GM12872 (cell line): ENCODE data around the gene PDSS2.

Experiments
- TF ChIP-seq, protein P1 (sequence below): IDR thresholded peaks from 3 replicates; pipeline ENCODE4 v1.5.1; 2011; ENCODE audit warnings: low read depth, mild to moderate bottlenecking, low read length, moderate library complexity; ENCODE audit not compliant: insufficient read depth

The PDSS2 gene

DNA sequence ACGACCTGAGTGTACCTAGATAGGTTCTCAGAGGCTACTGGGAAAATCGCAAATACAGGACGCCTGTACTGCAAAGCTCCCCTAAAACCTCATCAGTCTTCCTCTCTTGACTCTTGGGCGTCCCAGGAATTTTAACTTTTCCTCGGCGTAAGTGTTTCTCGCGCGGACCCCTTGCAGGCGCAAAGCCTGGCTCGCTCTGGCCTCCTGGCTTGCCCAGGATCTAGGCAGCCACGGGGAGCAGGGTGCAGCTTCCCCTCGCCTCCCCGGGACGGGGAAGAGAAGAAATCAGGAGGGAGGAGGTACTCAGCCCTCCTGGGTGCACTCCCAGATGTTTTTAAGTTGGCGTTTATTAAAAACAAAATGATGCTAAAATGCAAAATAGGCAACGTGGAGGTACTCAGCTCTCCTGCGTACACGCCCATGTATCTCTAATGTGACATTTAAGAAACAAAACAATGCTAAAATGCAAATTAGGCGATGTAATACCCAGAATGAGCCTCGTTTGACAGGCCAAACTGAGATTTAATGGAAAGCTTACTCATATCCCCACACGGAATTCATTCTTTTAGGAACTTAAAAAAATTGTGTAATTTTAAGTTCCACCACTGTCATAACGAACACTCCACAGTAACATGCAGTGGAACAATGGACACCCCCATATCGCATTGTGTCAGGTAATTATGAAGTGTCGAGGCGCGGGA, 29.0 kb upstream of the PDSS2 start:
- TF ChIP-seq, protein P1, sequence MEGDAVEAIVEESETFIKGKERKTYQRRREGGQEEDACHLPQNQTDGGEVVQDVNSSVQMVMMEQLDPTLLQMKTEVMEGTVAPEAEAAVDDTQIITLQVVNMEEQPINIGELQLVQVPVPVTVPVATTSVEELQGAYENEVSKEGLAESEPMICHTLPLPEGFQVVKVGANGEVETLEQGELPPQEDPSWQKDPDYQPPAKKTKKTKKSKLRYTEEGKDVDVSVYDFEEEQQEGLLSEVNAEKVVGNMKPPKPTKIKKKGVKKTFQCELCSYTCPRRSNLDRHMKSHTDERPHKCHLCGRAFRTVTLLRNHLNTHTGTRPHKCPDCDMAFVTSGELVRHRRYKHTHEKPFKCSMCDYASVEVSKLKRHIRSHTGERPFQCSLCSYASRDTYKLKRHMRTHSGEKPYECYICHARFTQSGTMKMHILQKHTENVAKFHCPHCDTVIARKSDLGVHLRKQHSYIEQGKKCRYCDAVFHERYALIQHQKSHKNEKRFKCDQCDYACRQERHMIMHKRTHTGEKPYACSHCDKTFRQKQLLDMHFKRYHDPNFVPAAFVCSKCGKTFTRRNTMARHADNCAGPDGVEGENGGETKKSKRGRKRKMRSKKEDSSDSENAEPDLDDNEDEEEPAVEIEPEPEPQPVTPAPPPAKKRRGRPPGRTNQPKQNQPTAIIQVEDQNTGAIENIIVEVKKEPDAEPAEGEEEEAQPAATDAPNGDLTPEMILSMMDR, result no peak

DNA sequence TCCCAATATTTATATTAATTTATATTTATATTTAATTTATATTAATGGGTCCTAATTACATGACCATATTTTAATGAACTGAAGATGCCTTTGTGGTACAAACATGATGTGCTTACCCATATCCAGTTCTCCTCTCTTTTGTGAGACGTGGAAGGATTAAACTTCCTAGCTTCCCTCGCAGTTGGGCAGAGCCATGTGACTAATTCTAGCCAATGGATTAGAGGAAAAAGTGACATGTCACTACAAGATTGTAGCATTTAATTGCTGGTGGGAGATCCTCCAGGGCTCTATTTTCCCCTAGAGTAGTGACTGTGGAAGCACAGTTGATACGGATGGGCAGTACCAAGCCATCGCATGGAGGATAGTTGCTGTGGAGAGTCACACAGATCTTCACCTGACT, 25.8 kb upstream of the PDSS2 start:
- TF ChIP-seq, protein P1, result no peak

DNA sequence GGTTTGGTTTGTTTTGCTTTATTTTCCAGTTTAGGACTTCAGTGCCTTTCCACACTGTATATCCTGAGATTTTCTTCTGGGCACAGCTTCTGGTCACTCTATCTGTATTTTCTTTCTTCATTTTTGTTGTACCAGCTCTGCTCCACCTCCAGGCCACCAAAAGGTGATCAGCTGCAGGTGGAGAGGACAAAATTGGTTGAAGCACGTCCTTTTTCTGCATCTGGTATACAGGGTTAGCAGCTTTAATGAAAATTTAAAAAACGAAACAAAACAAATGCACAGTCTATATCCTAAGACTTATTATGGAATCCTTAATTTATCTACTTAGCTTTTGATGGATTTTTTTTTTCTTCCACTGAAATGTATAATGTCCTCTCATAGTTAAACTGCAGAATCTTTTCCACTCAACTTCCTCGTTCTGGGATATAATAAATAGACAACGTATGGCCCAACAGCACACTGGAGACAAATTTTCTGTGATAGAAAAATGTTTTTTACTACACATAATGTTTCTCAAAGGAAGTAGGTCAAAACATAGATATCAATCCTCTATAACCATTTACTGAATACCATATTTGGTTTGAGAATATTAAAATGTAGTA, 19.8 kb upstream of the PDSS2 start:
- TF ChIP-seq, protein P1, result no peak

DNA sequence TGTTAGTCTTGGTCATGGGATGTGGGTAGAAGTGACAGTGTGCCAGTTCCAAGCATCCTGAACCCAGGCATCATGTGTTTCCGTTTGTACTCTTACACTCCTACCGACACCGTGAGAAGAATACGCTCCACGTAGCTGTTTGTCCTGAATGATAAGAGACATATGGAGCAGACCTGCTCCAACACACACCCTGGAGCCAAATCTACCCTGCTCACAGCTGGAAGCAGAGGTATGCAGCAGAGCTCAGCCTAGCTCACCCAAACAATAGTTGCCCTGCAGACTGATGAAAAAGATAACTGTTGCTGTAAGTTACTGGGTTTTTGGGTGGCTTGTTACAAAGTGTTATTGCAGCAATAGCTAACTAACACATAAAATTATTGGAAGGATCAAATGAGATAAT, 14.3 kb upstream of the PDSS2 start:
- TF ChIP-seq, protein P1, result no peak

DNA sequence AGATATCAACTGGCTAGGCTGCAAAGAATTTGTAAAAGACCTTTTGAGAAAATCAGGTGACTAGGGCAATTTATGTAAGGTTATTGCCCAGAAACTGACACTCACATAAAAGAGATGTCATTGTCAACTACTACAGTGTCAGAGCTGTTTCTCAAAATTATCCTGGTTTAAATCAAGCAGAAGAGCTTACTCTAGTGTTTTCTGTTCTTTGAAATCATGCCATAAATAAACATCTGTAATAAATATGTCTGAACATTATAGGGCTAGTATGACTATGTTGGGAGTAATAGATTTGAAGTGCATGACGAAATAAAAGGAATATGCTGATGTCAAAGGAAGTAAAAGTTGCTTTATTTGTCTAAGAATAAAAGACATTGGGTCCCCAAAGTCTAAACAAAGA, 11.0 kb upstream of the PDSS2 start:
- TF ChIP-seq, protein P1, result no peak

DNA sequence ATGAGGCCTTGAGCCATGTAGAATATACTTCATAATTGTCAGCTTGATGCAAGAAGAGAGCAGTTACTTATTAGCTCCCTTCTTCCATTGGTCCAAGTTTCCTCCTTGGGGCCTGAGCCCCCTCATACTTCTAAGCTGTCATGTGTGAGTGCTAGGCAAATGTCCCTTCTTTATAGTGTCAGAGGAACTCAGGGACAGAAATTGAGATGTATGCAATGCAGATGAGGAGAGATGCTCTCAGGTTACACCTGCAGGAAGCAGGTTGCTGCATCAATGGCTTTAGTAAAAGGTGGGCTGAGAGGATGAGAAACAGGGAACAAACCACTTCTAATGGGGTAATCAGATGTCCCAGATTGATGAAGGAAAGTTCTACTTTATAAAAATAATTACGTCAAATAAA, 6.7 kb upstream of the PDSS2 start:
- TF ChIP-seq, protein P1, result no peak

DNA sequence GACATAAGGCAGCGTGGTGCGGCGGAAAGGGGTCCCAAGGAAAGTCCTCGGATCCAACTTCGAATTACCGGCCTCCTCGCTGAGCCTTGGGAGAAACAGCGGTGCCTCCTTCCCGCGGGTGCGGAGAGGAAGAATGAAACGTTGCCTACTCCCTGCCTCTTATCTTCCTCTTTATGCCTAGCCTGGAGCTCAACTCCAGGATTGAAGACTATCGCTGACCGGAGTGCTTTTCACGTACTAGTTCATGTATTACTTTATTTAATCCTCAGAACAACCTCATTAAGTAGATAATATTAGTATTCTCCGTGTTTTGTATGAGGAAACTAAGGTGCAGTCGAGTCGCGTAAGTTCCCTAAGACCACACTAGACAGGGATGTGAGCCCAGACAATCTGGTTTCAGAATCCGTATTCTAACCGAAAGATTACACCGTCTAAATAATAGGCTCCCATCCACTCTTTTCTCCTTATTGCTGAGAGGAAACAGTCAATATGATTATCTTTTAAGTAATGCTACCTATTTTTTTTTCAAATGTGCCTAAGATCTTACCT, 793 bp upstream of the PDSS2 start:
- TF ChIP-seq, protein P1, result no peak
